ENCODE measurements around the gene CPLX1.
"Not testable (repeated sequence)": the region's sequence is repeated elsewhere in the genome, so short reads cannot be mapped to it uniquely, and the experiment has no call there.

CPLX1 gene

DNA sequence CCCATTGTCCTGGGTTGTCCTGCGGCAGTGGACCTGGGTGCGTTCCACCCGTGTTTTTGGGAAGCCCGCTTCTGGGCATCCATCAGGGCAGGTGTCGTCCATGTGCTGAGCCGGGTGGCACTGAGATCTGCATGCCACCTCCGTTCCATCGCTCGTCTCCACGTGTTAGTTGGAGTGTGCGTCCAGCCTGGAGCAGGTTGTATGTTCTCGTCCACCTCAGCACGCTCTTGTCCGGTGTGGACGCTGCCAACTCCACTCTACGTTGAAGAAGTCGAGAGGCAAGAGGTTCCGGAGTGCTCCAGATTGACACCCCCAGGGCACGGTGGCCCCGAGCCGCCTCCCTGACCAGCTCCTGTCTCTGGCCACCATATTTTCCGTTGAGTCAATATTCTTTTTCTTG, 86.4 kb downstream of the CPLX1 start:
- peaks cover 39 to 90% of the 10 kb centered on the region in 2 donors for H3K36me3 ChIP-seq (replicated peaks in 1 of 2; ENCODE audit: control insufficient read depth in 2 of 2, insufficient read depth in 2 of 2, low read length in 2 of 2)
- no CpG with 5 or more reads among the region's 22 CpGs for WGBS, 2 donors (ENCODE audit: extremely low coverage in 2 of 2, insufficient read length in 2 of 2, insufficient replicate concordance in 1 of 2)
- H3K4me3 ChIP-seq (ENCODE audit: low read length in 2 of 2) = no peak overlapping the region

GRCh38 chr4:738781-739280, 87.1 kb downstream of the CPLX1 start:
- no peak overlapping the region for H3K27ac ChIP-seq (replicated peaks; ENCODE audit: low read length)
- no peak overlapping the region for H4K8ac ChIP-seq (ENCODE audit: low read depth, low read length)
- no peak overlapping the region for H2BK15ac ChIP-seq (ENCODE audit: low read length)
- no peak overlapping the region for H3K4me2 ChIP-seq (ENCODE audit: insufficient read depth, low read length, poor library complexity, severe bottlenecking)
- H3K9me3 ChIP-seq (replicated peaks in 1 of 2; ENCODE audit: control insufficient read depth in 2 of 2, insufficient read depth in 1 of 2, low read depth in 1 of 2, low read length in 2 of 2) = no peaks in the 10 kb centered on the region
- no peak overlapping the region for H2AFZ ChIP-seq (ENCODE audit: low read length)
- H2BK12ac ChIP-seq (ENCODE audit: low read length) = no peak overlapping the region
- peaks cover 7% of the 10 kb centered on the region for H3K79me1 ChIP-seq (ENCODE audit: low read depth, low read length)
- H2AK5ac ChIP-seq (ENCODE audit: low read depth, low read length) = no peak overlapping the region
- no peak overlapping the region for H2BK5ac ChIP-seq (ENCODE audit: low read length)
- H3K36me3 ChIP-seq (replicated peaks in 1 of 2; ENCODE audit: control insufficient read depth in 2 of 2, insufficient read depth in 2 of 2, low read length in 2 of 2) = peaks cover 44 to 92% of the 10 kb centered on the region in 2 donors
- no peaks in the 10 kb centered on the region for H3K27me3 ChIP-seq (ENCODE audit: control insufficient read depth in 3 of 3, insufficient read depth in 3 of 3, low read depth in 1 of 3, low read length in 3 of 3)
- H3K18ac ChIP-seq (ENCODE audit: low read length) = no peak overlapping the region
- no peak overlapping the region for H3K9ac ChIP-seq (ENCODE audit: low read depth, low read length, poor library complexity)
- H3K4ac ChIP-seq (ENCODE audit: low read length) = no peak overlapping the region
- H3K23ac ChIP-seq (ENCODE audit: low read depth, low read length, poor library complexity) = no peak overlapping the region
- H2BK120ac ChIP-seq (ENCODE audit: low read depth, low read length) = no peak overlapping the region
- no peaks in the 10 kb centered on the region for H3K4me1 ChIP-seq (ENCODE audit: control insufficient read depth in 2 of 2, insufficient read depth in 1 of 2, low read depth in 1 of 2, low read length in 2 of 2)
- no peak overlapping the region for H4K91ac ChIP-seq (ENCODE audit: low read depth, low read length, poor library complexity)
- DNase-seq (ENCODE audit: low spot score) = no peak
- no CpG with 5 or more reads among the region's 16 CpGs for WGBS, 2 donors (ENCODE audit: extremely low coverage in 2 of 2, insufficient read length in 2 of 2, insufficient replicate concordance in 1 of 2)
- no peak overlapping the region for H3K4me3 ChIP-seq (ENCODE audit: low read length in 2 of 2)
- H3K14ac ChIP-seq (ENCODE audit: low read length) = no peak overlapping the region

More for the DNA sequence above, 86.4 kb downstream of the CPLX1 start:
- no peak for DNase-seq (ENCODE audit: low spot score)
- H3K9ac ChIP-seq (ENCODE audit: low read depth, low read length, poor library complexity) = peak overlapping the region; percentile 70
- no peak overlapping the region for H2BK120ac ChIP-seq (ENCODE audit: low read depth, low read length)
- no peak overlapping the region for H4K91ac ChIP-seq (ENCODE audit: low read depth, low read length, poor library complexity)
- H2AK5ac ChIP-seq (ENCODE audit: low read depth, low read length) = no peak overlapping the region
- H3K79me1 ChIP-seq (ENCODE audit: low read depth, low read length) = peaks cover 6% of the 10 kb centered on the region
- H3K9me3 ChIP-seq (replicated peaks in 1 of 2; ENCODE audit: control insufficient read depth in 2 of 2, insufficient read depth in 1 of 2, low read depth in 1 of 2, low read length in 2 of 2) = no peaks in the 10 kb centered on the region
- no peak overlapping the region for H4K8ac ChIP-seq (ENCODE audit: low read depth, low read length)
- no peak overlapping the region for H3K23ac ChIP-seq (ENCODE audit: low read depth, low read length, poor library complexity)
- H3K4ac ChIP-seq (ENCODE audit: low read length) = no peak overlapping the region
- no peaks in the 10 kb centered on the region for H3K27me3 ChIP-seq (ENCODE audit: control insufficient read depth in 3 of 3, insufficient read depth in 3 of 3, low read depth in 1 of 3, low read length in 3 of 3)
- H2AFZ ChIP-seq (ENCODE audit: low read length) = no peak overlapping the region
- H3K14ac ChIP-seq (ENCODE audit: low read length) = no peak overlapping the region
- H3K18ac ChIP-seq (ENCODE audit: low read length) = no peak overlapping the region
- H3K4me2 ChIP-seq (ENCODE audit: insufficient read depth, low read length, poor library complexity, severe bottlenecking) = no peak overlapping the region
- no peak overlapping the region for H2BK5ac ChIP-seq (ENCODE audit: low read length)
- H3K4me1 ChIP-seq (ENCODE audit: control insufficient read depth in 2 of 2, insufficient read depth in 1 of 2, low read depth in 1 of 2, low read length in 2 of 2) = no peaks in the 10 kb centered on the region
- H2BK12ac ChIP-seq (ENCODE audit: low read length) = no peak overlapping the region
- H2BK15ac ChIP-seq (ENCODE audit: low read length) = no peak overlapping the region
- H3K27ac ChIP-seq (replicated peaks; ENCODE audit: low read length) = no peak overlapping the region

GRCh38 chr4:736561-736960, 89.4 kb downstream of the CPLX1 start:
- peaks cover 49 to 86% of the 10 kb centered on the region in 2 donors for H3K36me3 ChIP-seq (replicated peaks in 1 of 2; ENCODE audit: control insufficient read depth in 2 of 2, insufficient read depth in 2 of 2, low read length in 2 of 2)
- H3K18ac ChIP-seq (ENCODE audit: low read length) = not testable (repeated sequence)

DNA sequence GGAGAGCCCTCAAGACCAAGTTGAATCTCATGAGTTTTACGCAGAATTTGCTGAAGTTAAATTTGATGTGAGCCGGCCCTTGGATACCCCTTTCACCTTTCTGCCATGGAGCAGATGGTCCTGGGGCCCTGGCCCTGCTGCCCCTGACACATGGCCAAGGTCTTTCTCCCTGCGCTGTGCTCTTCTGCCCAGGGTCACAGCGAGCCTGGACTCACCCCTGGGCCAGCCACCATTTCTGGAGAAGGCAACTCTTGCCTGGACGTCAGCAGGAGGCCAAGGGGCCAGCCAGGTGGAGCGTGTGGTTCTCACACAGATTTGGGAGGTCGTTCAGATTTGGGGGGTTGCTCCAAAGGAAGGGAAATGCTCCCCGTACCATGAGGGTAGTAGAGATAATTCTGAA, 90.3 kb downstream of the CPLX1 start:
- peaks cover 17% of the 10 kb centered on the region for H3K79me1 ChIP-seq (ENCODE audit: low read depth, low read length)

More at GRCh38 chr4:736561-736960, 89.4 kb downstream of the CPLX1 start:
- not testable (repeated sequence) for H3K4ac ChIP-seq (ENCODE audit: low read length); H3K4me1 ChIP-seq (ENCODE audit: control insufficient read depth in 2 of 2, insufficient read depth in 1 of 2, low read depth in 1 of 2, low read length in 2 of 2); H4K8ac ChIP-seq (ENCODE audit: low read depth, low read length); H3K27ac ChIP-seq (replicated peaks; ENCODE audit: low read length); H4K91ac ChIP-seq (ENCODE audit: low read depth, low read length, poor library complexity); H3K9ac ChIP-seq (ENCODE audit: low read depth, low read length, poor library complexity); H3K27me3 ChIP-seq (ENCODE audit: control insufficient read depth in 3 of 3, insufficient read depth in 3 of 3, low read depth in 1 of 3, low read length in 3 of 3); H3K79me1 ChIP-seq (ENCODE audit: low read depth, low read length); DNase-seq (ENCODE audit: low spot score); H2BK15ac ChIP-seq (ENCODE audit: low read length); H3K9me3 ChIP-seq (replicated peaks in 1 of 2; ENCODE audit: control insufficient read depth in 2 of 2, insufficient read depth in 1 of 2, low read depth in 1 of 2, low read length in 2 of 2); H2AK5ac ChIP-seq (ENCODE audit: low read depth, low read length); H2BK5ac ChIP-seq (ENCODE audit: low read length); H3K4me2 ChIP-seq (ENCODE audit: insufficient read depth, low read length, poor library complexity, severe bottlenecking); H2BK12ac ChIP-seq (ENCODE audit: low read length); H2AFZ ChIP-seq (ENCODE audit: low read length); H2BK120ac ChIP-seq (ENCODE audit: low read depth, low read length)
- H3K4me3 ChIP-seq (ENCODE audit: low read length in 2 of 2) = peak overlapping the region in 1 of 2 donors; percentile 44
- peak overlapping the region; percentile 38 for H3K14ac ChIP-seq (ENCODE audit: low read length)
- no CpG with 5 or more reads among the region's 34 CpGs for WGBS, 2 donors (ENCODE audit: extremely low coverage in 2 of 2, insufficient read length in 2 of 2, insufficient replicate concordance in 1 of 2)
- H3K23ac ChIP-seq (ENCODE audit: low read depth, low read length, poor library complexity) = peak overlapping the region; percentile 55

More for the DNA sequence above, 90.3 kb downstream of the CPLX1 start:
- H3K4me1 ChIP-seq (ENCODE audit: control insufficient read depth in 2 of 2, insufficient read depth in 1 of 2, low read depth in 1 of 2, low read length in 2 of 2) = no peaks in the 10 kb centered on the region
- H2BK15ac ChIP-seq (ENCODE audit: low read length) = no peak overlapping the region
- H4K8ac ChIP-seq (ENCODE audit: low read depth, low read length) = no peak overlapping the region
- no peak overlapping the region for H3K18ac ChIP-seq (ENCODE audit: low read length)
- H2AK5ac ChIP-seq (ENCODE audit: low read depth, low read length) = no peak overlapping the region
- H3K23ac ChIP-seq (ENCODE audit: low read depth, low read length, poor library complexity) = no peak overlapping the region
- peak overlapping the region; percentile 6 for H3K14ac ChIP-seq (ENCODE audit: low read length)
- no CpG with 5 or more reads among the region's 8 CpGs for WGBS, 2 donors (ENCODE audit: extremely low coverage in 2 of 2, insufficient read length in 2 of 2, insufficient replicate concordance in 1 of 2)
- H4K91ac ChIP-seq (ENCODE audit: low read depth, low read length, poor library complexity) = no peak overlapping the region
- no peak overlapping the region for H3K9ac ChIP-seq (ENCODE audit: low read depth, low read length, poor library complexity)
- no peak for DNase-seq (ENCODE audit: low spot score)
- H3K27me3 ChIP-seq (ENCODE audit: control insufficient read depth in 3 of 3, insufficient read depth in 3 of 3, low read depth in 1 of 3, low read length in 3 of 3) = no peaks in the 10 kb centered on the region
- no peak overlapping the region for H2BK120ac ChIP-seq (ENCODE audit: low read depth, low read length)
- no peak overlapping the region for H3K27ac ChIP-seq (replicated peaks; ENCODE audit: low read length)
- no peak overlapping the region for H2AFZ ChIP-seq (ENCODE audit: low read length)
- H2BK5ac ChIP-seq (ENCODE audit: low read length) = no peak overlapping the region
- H2BK12ac ChIP-seq (ENCODE audit: low read length) = no peak overlapping the region
- peaks cover 0 to 5% of the 10 kb centered on the region in 2 donors for H3K9me3 ChIP-seq (replicated peaks in 1 of 2; ENCODE audit: control insufficient read depth in 2 of 2, insufficient read depth in 1 of 2, low read depth in 1 of 2, low read length in 2 of 2)
- H3K4me3 ChIP-seq (ENCODE audit: low read length in 2 of 2) = no peak overlapping the region
- peaks cover 50 to 86% of the 10 kb centered on the region in 2 donors for H3K36me3 ChIP-seq (replicated peaks in 1 of 2; ENCODE audit: control insufficient read depth in 2 of 2, insufficient read depth in 2 of 2, low read length in 2 of 2)
- no peak overlapping the region for H3K4ac ChIP-seq (ENCODE audit: low read length)
- H3K4me2 ChIP-seq (ENCODE audit: insufficient read depth, low read length, poor library complexity, severe bottlenecking) = no peak overlapping the region

Measured in neuronal stem cell (in vitro differentiated cells).